ENCODE data around the gene RILPL2. TPM values are rescaled to one million over a fixed set of nuclear protein-coding genes. Genes with fewer than 3 reads are reported as not detected.
"Not testable (repeated sequence)": the region's sequence is repeated elsewhere in the genome, so short reads cannot be mapped to it uniquely, and the experiment has no call there.

Gene RILPL2
- total RNA-seq, 1 donor from 2014 or later = 3.3 TPM

- no peak for DNase-seq (ENCODE audit: low read depth in 2 of 2)
Observed at GRCh38 chr12:123384318-123384993, 52.0 kb downstream of the RILPL2 start.

- no peak for DNase-seq (ENCODE audit: low read depth in 2 of 2)
Observed at GRCh38 chr12:123382684-123383083, 53.8 kb downstream of the RILPL2 start.

- DNase-seq (ENCODE audit: low read depth in 2 of 2) = no peak
Observed at GRCh38 chr12:123379391-123379790, 57.1 kb downstream of the RILPL2 start.

- not testable (repeated sequence) for DNase-seq (ENCODE audit: low read depth in 2 of 2)
Observed at GRCh38 chr12:123372415-123372814, 64.1 kb downstream of the RILPL2 start.

- not testable (repeated sequence) for DNase-seq (ENCODE audit: low read depth in 2 of 2)
Observed at GRCh38 chr12:123371667-123372368, 64.7 kb downstream of the RILPL2 start.

GRCh38 chr12:123369229-123369628, 67.3 kb downstream of the RILPL2 start:
- DNase-seq (ENCODE audit: low read depth in 2 of 2) = no peak

- not testable (repeated sequence) for DNase-seq (ENCODE audit: low read depth in 2 of 2)
Observed at GRCh38 chr12:123368431-123368830, 68.1 kb downstream of the RILPL2 start.

GRCh38 chr12:123367511-123367910, 69.0 kb downstream of the RILPL2 start:
- DNase-seq (ENCODE audit: low read depth in 2 of 2) = no peak

Other genes with a start within 250 kb of the RILPL2 start
- 23.1 and 37.7 TPM in 2 replicates for gene MPHOSPH9, start 203.5 kb downstream of the RILPL2 start, total RNA-seq
- gene MTRFR, start 203.2 kb downstream of the RILPL2 start, total RNA-seq = 9.2 and 9.4 TPM in 2 replicates
- gene CDK2AP1, start 164.8 kb downstream of the RILPL2 start, total RNA-seq = 218 and 261 TPM in 2 replicates
- 20.3 and 20.9 TPM in 2 replicates for gene SBNO1, start 71.8 kb downstream of the RILPL2 start, total RNA-seq
- gene KMT5A, start 52.6 kb downstream of the RILPL2 start, total RNA-seq = 24.9 and 25.4 TPM in 2 replicates
- gene SNRNP35, start 21.5 kb upstream of the RILPL2 start, total RNA-seq = 9.4 and 11.3 TPM in 2 replicates
- 3.1 and 5.3 TPM in 2 replicates for gene RILPL1, start 97.0 kb upstream of the RILPL2 start, total RNA-seq
- 296 and 304 TPM in 2 replicates for gene TMED2, start 147.9 kb upstream of the RILPL2 start, total RNA-seq
- gene DDX55, start 165.4 kb upstream of the RILPL2 start, total RNA-seq = 8.6 and 9.9 TPM in 2 replicates
- gene EIF2B1, start 197.0 kb upstream of the RILPL2 start, total RNA-seq = 22.6 and 25.5 TPM in 2 replicates
- gene GTF2H3, start 197.1 kb upstream of the RILPL2 start, total RNA-seq = 20.4 and 20.7 TPM in 2 replicates
- gene TCTN2, start 234.4 kb upstream of the RILPL2 start, total RNA-seq = 4.7 and 5.9 TPM in 2 replicates

Measured in dermis microvascular lymphatic vessel endothelial cell (primary cell).